Cardiac muscle cell (in vitro differentiated cells and primary cell): ENCODE data around the gene TMEM25. TPM values are rescaled to one million over a fixed set of nuclear protein-coding genes. Genes with fewer than 3 reads are reported as not detected.

Source experiments
- DNase-seq, 2 donors: peaks; one replicate each; pipeline versions ENCODE4 v3.0.0 to v3.0.0-alpha.2; 2010 to 2017; ENCODE audit warnings: low read depth in 1 of 2, low spot score in 1 of 2
- H3K27ac ChIP-seq: fragments of 200-600 bp; sonication (generic); 2 replicates; pipeline ENCODE4 v1.5.1; 2016
- H3K27me3 ChIP-seq: fragments of 200-600 bp; sonication (generic); 2 replicates; pipeline ENCODE4 v1.6.0; 2016; ENCODE audit warnings: control low read depth
- H3K36me3 ChIP-seq: fragments of 200-600 bp; sonication (generic); 2 replicates; pipeline ENCODE4 v1.5.1; 2016; ENCODE audit warnings: control low read depth
- H3K4me1 ChIP-seq: fragments of 200-600 bp; sonication (generic); 2 replicates; pipeline ENCODE4 v1.8.1; 2017; ENCODE audit warnings: low read depth, mild to moderate bottlenecking, mixed run types
- H3K4me3 ChIP-seq: fragments of 200-600 bp; sonication (generic); 2 replicates; pipeline ENCODE4 v1.5.1; 2016; ENCODE audit warnings: mild to moderate bottlenecking
- H3K9me3 ChIP-seq: fragments of 200-600 bp; sonication (generic); 2 replicates; pipeline ENCODE4 v1.5.1; 2017; ENCODE audit warnings: low read depth, mild to moderate bottlenecking, control low read depth
- CTCF ChIP-seq: IDR thresholded peaks from 2 replicates; pipeline ENCODE4 v1.5.1; 2012; ENCODE audit warnings: low read depth, mild to moderate bottlenecking, low read length
- polyA plus RNA-seq: library from polyadenylated mRNA; unstranded; fragments of >200 nt; fragmentation: Nextera tagmentation; extraction: Ambion mirVana; gene quantifications from 2 replicates; pipeline ENCODE4 v1.2.1, GENCODE V29; 2016
- total RNA-seq: library from RNA; depleted of rRNA; stranded (reverse); fragments of >200 nt; gene quantifications from 2 replicates; pipeline ENCODE4 v1.2.3, GENCODE V29; 2016

The TMEM25 gene
- total and polyA plus RNA-seq, 2 experiments from 2014 or later, result 41.1 to 50.0 TPM

- H3K27me3 ChIP-seq, result no peaks in the 10 kb centered on the region
- TF ChIP-seq CTCF, result no peak
- no peaks in the 10 kb centered on the region for H3K4me1 ChIP-seq
- no peak overlapping the region for H3K4me3 ChIP-seq
- H3K27ac ChIP-seq, result no peak overlapping the region
- no peaks in the 10 kb centered on the region for H3K9me3 ChIP-seq
- DNase-seq, result no peak
- no peaks in the 10 kb centered on the region for H3K36me3 ChIP-seq
These were observed 2.1 kb downstream of the TMEM25 start for GRCh38 chr11:118532852-118533768.

- Histone ChIP-seq H3K36me3 (no peaks in the 10 kb centered on the region), H3K27me3 (no peaks in the 10 kb centered on the region), H3K4me1 (no peaks in the 10 kb centered on the region), H3K27ac (no peak overlapping the region), H3K9me3 (no peaks in the 10 kb centered on the region), H3K4me3 (no peak overlapping the region)
- no peak for TF ChIP-seq CTCF
- DNase-seq, result no peak
These were observed 3.1 kb downstream of the TMEM25 start for GRCh38 chr11:118533769-118534729.

GRCh38 chr11:118535261-118535660 lies 4.3 kb downstream of the TMEM25 start:
- no peak for TF ChIP-seq CTCF

GRCh38 chr11:118536726-118537125 lies 5.7 kb downstream of the TMEM25 start:
- Histone ChIP-seq H3K4me1 (no peaks in the 10 kb centered on the region), H3K27ac (no peak overlapping the region), H3K4me3 (no peak overlapping the region), H3K27me3 (no peaks in the 10 kb centered on the region), H3K9me3 (no peaks in the 10 kb centered on the region), H3K36me3 (no peaks in the 10 kb centered on the region)
- no peak for TF ChIP-seq CTCF
- DNase-seq, result no peak

More at GRCh38 chr11:118535261-118535660, 4.3 kb downstream of the TMEM25 start:
- no peaks in the 10 kb centered on the region for H3K36me3 ChIP-seq
- H3K4me3 ChIP-seq, result no peak overlapping the region
- no peaks in the 10 kb centered on the region for H3K27me3 ChIP-seq
- H3K27ac ChIP-seq, result no peak overlapping the region
- H3K4me1 ChIP-seq, result no peaks in the 10 kb centered on the region
- DNase-seq, result no peak
- no peaks in the 10 kb centered on the region for H3K9me3 ChIP-seq

- no peak overlapping the region for H3K27ac ChIP-seq
- H3K4me1 ChIP-seq, result no peaks in the 10 kb centered on the region
- DNase-seq, result no peak
- TF ChIP-seq CTCF, result no peak
- H3K4me3 ChIP-seq, result no peak overlapping the region
- H3K36me3 ChIP-seq, result no peaks in the 10 kb centered on the region
- H3K9me3 ChIP-seq, result no peaks in the 10 kb centered on the region
- H3K27me3 ChIP-seq, result no peaks in the 10 kb centered on the region
These were observed 6.5 kb downstream of the TMEM25 start for GRCh38 chr11:118537409-118537980.
